Measurements from ENCODE around the gene ZNF92.
A peak's percentile ranks its signal among the peaks of the same experiment; 100 is the strongest.
"Not testable (repeated sequence)": the region's sequence is repeated elsewhere in the genome, so short reads cannot be mapped to it uniquely, and the experiment has no call there.

ZNF92 gene

GRCh38 chr7:65429642-65430343 lies 56.1 kb downstream of the ZNF92 start:
- no peak for DNase-seq (ENCODE audit: low read depth)

DNA sequence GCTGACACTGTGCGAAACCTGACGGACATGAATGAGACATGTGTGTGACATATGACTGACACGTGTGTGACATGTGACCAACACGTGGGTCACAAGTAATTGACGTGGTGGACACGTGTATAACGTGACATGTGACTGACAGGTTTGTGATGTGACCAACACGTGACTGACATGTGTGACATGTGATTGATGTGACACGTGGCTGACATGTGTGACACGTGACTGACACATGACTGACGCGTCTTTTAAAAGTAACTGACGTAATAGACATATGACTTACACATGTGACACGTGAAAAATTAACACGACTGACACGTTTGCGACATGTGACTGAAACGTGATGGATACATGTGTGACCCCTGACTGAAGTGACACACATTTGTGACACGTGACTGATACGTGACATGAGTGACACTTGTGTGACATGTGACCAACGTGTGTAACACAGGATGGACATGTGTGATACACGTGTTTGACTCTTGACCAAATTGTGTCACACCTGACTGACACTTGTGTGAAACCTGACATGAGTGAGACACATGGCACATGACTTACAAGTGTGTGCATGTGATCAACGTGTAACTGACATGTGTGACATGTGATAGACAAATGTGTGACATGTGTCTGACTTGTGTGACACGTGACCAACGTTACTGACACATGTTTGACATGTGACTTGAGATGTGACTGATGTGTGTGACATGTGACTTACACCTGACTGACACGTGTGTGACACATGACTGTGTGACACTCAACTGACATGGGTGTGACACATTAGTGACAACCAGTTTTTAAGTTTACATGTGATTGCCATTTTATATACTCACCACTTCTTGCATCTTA lies 56.9 kb downstream of the ZNF92 start:
- DNase-seq (ENCODE audit: low read depth), result no peak

- DNase-seq (ENCODE audit: low read depth), result no peak
Observed at GRCh38 chr7:65434307-65434706, 60.7 kb downstream of the ZNF92 start.

DNA sequence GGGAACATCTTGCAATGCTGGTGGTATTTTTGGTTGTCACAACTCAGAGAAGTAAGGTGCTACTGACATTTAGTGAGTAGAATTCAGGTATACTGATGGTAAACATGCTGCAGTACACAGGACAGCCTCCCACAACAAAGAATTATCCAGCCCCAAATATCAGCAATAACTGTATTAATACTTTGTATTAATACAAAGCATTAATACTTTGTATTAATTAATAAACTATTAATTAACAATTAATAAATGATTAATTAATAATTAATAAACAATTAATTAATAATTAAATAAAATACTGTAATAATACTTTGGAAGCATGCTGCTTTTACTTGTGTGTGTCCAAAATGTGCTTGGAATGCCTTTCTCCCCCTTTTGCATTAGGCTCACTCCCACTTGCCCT lies 62.5 kb downstream of the ZNF92 start:
- DNase-seq (ENCODE audit: low read depth), result no peak

- DNase-seq (ENCODE audit: low read depth), result peak; percentile 89
Observed at GRCh38 chr7:65438598-65438997, 64.9 kb downstream of the ZNF92 start.

- peak; percentile 48 for DNase-seq (ENCODE audit: low read depth)
Observed at GRCh38 chr7:65441010-65441409, 67.4 kb downstream of the ZNF92 start.

GRCh38 chr7:65444205-65444842 lies 70.7 kb downstream of the ZNF92 start:
- no peak for DNase-seq (ENCODE audit: low read depth)

DNA sequence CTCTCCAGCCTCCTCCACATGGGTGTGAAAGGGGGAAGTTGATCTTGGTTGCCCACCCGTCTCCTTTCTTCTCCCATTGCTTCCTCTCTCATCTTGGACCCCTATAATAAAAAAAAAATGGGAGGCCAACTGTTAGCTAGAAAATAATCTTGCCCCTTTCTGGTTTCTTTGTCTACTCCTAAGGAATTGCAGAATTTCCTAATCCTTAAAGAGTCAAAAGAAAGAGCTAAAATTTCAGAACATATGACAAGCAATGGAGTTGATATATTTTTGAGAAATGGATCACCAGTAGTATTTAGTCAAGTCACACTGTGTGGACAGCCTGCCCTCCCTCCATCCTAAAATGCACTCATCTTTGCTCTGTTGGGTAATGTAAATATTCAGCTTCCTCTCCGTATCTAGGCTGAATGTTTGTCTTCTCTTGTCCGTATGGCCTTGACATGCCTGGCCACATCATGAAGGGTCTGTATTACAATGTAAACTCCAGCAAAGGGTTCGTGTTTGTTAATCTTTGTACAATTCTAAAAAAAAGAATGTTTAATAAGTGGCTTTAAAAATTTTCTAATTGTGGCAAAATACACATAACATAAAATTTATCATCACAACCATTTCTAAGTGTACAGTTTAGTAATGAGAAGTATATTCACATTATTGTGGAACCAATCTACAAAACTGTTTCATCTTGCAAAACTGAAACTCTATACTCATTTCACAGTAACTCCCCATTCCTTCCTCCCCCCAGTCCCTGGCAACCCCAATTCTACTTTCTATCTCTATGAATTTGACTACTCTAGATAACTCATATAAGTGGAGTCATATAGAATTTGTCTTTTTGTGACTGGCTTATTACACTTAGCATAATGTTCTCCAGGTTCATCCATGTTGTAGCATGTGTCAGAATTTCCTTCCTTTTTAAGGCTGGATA lies 71.5 kb downstream of the ZNF92 start:
- DNase-seq (ENCODE audit: low read depth), result no peak

DNA sequence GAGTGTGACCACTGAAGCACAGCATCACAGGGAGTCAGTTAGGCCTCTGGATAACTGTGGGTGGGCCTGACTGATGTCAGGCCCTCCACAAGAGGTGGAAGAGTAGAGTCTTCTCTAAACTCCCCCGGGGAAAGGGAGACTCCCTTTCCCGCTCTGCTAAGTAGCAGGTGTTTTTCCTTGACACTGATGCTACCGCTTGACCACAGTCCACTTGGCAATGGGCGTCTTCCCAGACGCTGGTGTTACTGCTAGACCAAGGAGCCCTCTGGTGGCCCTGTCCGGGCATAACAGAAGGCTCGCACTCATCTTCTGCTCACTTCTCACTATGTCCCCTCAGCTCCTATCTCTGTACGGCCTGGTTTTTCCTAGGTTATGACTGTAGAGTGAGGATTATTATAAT lies 73.4 kb downstream of the ZNF92 start:
- DNase-seq (ENCODE audit: low read depth), result not testable (repeated sequence)

DNA sequence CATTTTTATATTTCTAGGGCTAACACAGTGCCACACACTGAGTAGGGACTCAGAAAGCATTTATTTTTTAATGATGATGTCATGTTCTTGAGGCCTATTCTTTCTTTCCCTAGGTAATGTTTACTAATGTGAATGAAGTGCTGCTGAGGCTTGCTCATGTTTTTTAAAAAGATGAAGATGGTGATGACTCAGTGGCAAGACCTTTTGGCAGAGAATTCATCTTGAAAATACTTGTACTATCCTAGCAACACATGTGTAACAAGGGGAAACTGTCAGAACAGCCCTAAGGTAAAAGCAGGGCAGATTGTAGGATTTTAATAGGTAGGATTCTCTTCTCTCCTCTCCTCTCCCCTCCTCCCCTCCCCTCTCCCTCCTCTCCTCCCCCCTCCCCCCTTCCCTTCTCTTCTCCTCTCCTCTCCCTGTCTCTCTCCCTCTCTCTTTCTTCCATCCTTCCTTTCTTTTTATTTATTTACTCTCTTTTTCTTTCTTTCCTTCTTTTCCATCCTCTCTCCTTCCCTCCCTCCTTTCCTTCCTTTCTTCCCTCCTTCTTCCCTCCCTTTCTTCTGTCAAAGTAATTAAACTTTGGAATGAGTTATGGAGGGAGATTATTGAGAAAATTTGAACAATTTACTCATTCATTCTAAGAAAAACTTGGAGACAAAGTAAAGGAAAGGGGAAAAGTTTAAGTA lies 75.3 kb downstream of the ZNF92 start:
- peak; percentile 69 for DNase-seq (ENCODE audit: low read depth)

- DNase-seq (ENCODE audit: low read depth), result no peak
Observed at GRCh38 chr7:65449505-65449852, 75.8 kb downstream of the ZNF92 start.

Data from GM04503 (cell line).